Keratinocyte (primary cell): ENCODE measurements around the gene NYNRIN. TPM values are rescaled to one million over a fixed set of nuclear protein-coding genes. Genes with fewer than 3 reads are reported as not detected.

ENCODE experiments used
- DNase-seq: peaks from one replicate; pipeline ENCODE4 v3.0.0-alpha.2; 2011; ENCODE audit warnings: low read depth, missing footprints, low spot score
- FAIRE-seq: peaks from 2 replicates; lab custom pipeline; 2011; peaks lifted over from hg19 to GRCh38; lab: Jason Lieb, UNC
- H2AFZ ChIP-seq: 2 replicates; pipeline ENCODE4 v1.6.0; 2012; ENCODE audit warnings: low read length, control low read depth, inconsistent platforms; ENCODE audit not compliant: control insufficient read depth
- H3K27ac ChIP-seq: 2 replicates; pipeline ENCODE4 v1.5.1; 2011; ENCODE audit warnings: low read length; ENCODE audit not compliant: control insufficient read depth, insufficient read depth
- H3K27me3 ChIP-seq: 3 replicates; pipeline ENCODE4 v1.6.0; 2011; ENCODE audit warnings: low read length; ENCODE audit not compliant: control insufficient read depth, insufficient read depth; ENCODE audit errors: extremely low read depth
- H3K36me3 ChIP-seq, 2 experiments: 2 replicates in 1 of 2; 3 replicates in 1 of 2; pipeline ENCODE4 v1.5.1; 2011; ENCODE audit warnings: low read length in 2 of 2, mild to moderate bottlenecking in 1 of 2; ENCODE audit not compliant: control insufficient read depth in 2 of 2, insufficient read depth in 2 of 2; ENCODE audit errors: extremely low read depth in 1 of 2
- H3K4me1 ChIP-seq: 3 replicates; pipeline ENCODE4 v1.5.1; 2011; ENCODE audit warnings: low read length; ENCODE audit not compliant: control insufficient read depth, insufficient read depth; ENCODE audit errors: extremely low read depth
- H3K4me2 ChIP-seq: 3 replicates; pipeline ENCODE4 v1.6.0; 2011; ENCODE audit warnings: low read depth, low read length; ENCODE audit not compliant: control insufficient read depth, insufficient read depth; ENCODE audit errors: extremely low read depth
- H3K4me3 ChIP-seq, 3 experiments: fragments of 200-600 bp in 1 of 3; sonication (generic) in 1 of 3; 2 replicates in 2 of 3; 3 replicates in 1 of 3; pipeline ENCODE4 v1.5.1; 2011 to 2016; ENCODE audit warnings: low read length in 3 of 3, mild to moderate bottlenecking in 3 of 3, control low read depth in 2 of 3, inconsistent platforms in 1 of 3, low read depth in 1 of 3, mixed read lengths in 1 of 3, mixed run types in 1 of 3, moderate library complexity in 1 of 3; ENCODE audit not compliant: control insufficient read depth in 2 of 3, insufficient read depth in 2 of 3; ENCODE audit errors: extremely low read depth in 1 of 3
- H3K79me2 ChIP-seq: 2 replicates; pipeline ENCODE4 v1.6.0; 2012; ENCODE audit warnings: low read length; ENCODE audit not compliant: control insufficient read depth, insufficient read depth
- H3K9ac ChIP-seq: 3 replicates; pipeline ENCODE4 v1.6.0; 2011; ENCODE audit warnings: low read length; ENCODE audit not compliant: control insufficient read depth, insufficient read depth; ENCODE audit errors: extremely low read depth
- H3K9me1 ChIP-seq: 3 replicates; pipeline ENCODE4 v1.6.0; 2011; ENCODE audit warnings: low read length; ENCODE audit not compliant: control insufficient read depth, insufficient read depth; ENCODE audit errors: extremely low read depth
- H3K9me3 ChIP-seq: 2 replicates; pipeline ENCODE4 v1.5.1; 2012; ENCODE audit warnings: low read depth, low read length; ENCODE audit not compliant: control insufficient read depth
- H4K20me1 ChIP-seq: 3 replicates; pipeline ENCODE4 v1.6.0; 2011; ENCODE audit warnings: low read length; ENCODE audit not compliant: control insufficient read depth, insufficient read depth; ENCODE audit errors: extremely low read depth
- EZH2 ChIP-seq: IDR thresholded peaks from one replicate; pipeline ENCODE4 v1.6.1; 2012; ENCODE audit warnings: inconsistent platforms, mild to moderate bottlenecking, low read length, moderate library complexity
- dilution Hi-C: fragments of 300-500 bp; cut with MboI; formaldehyde crosslinking; loops from one replicate; pipeline ENCODE4 v1.7.0; 2020; ENCODE audit warnings: low sequenced_read_pairs; ENCODE audit not compliant: extremely low pct_ligation_motif_present
- polyA plus RNA-seq, 5 experiments: library from polyadenylated mRNA; depleted of rRNA in 3 of 5; stranded (reverse) in 3 of 5; stranded (forward) in 1 of 5; unstranded in 1 of 5; fragments of >200 nt; gene quantifications; 1 replicate in 1 of 5; 2 replicates in 3 of 5; 3 replicates in 1 of 5; pipeline versions ENCODE4 v1.2.1 to v1.2.3, GENCODE V29; 2011 to 2012; ENCODE audit warnings: missing spikeins in 2 of 5, low read depth in 1 of 5, low replicate concordance in 1 of 5
- TF ChIP-seq, protein P1 (sequence below), 3 experiments: IDR thresholded peaks in 1 of 3; conservative IDR thresholded peaks in 1 of 3; optimal IDR thresholded peaks in 1 of 3; 2 replicates in 2 of 3; 3 replicates in 1 of 3; pipeline versions ENCODE3 to v1.5.1; 2011; ENCODE audit warnings: low read length in 3 of 3, mild to moderate bottlenecking in 3 of 3, moderate library complexity in 2 of 3, control low read depth in 1 of 3, inconsistent platforms in 1 of 3; ENCODE audit not compliant: insufficient read depth in 2 of 3; ENCODE audit errors: extremely low read depth in 1 of 3

The NYNRIN gene
- polyA plus RNA-seq, 1 donor (not counting 4 experiments of a cell fraction or from before 2014, with no cell fraction given): 4.9 TPM

DNA sequence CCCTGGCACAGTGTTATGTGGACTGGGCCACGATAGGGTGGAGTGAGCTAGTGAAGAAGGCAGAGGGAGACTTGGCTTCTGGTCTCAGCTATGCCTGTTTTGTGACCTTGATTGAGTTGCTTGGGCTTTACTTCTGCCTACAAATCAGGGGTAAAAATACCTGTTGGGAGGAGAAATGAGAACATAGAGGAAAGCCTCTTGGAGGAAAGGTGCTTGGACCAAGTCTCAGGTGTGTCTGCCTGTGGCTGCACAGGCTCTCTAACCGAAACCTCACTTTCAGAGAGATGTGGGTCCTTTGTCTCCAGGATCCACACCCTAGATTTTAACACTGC is 38.9 kb downstream of the NYNRIN start:
- H3K4me1 ChIP-seq: peaks cover 10% of the 10 kb centered on the region
- H3K4me3 ChIP-seq: no peak overlapping the region
- dilution Hi-C loops: no loop called here
- H3K79me2 ChIP-seq: peaks cover 19% of the 10 kb centered on the region
- H3K9me1 ChIP-seq: no peaks in the 10 kb centered on the region
- no peak overlapping the region for H2AFZ ChIP-seq
- DNase-seq: no peak
- H3K4me2 ChIP-seq: no peak overlapping the region
- no peaks in the 10 kb centered on the region for H3K9me3 ChIP-seq
- no peaks in the 10 kb centered on the region for H3K27me3 ChIP-seq
- no peak overlapping the region for H3K27ac ChIP-seq
- TF ChIP-seq EZH2: no peak
- TF ChIP-seq, protein P1, sequence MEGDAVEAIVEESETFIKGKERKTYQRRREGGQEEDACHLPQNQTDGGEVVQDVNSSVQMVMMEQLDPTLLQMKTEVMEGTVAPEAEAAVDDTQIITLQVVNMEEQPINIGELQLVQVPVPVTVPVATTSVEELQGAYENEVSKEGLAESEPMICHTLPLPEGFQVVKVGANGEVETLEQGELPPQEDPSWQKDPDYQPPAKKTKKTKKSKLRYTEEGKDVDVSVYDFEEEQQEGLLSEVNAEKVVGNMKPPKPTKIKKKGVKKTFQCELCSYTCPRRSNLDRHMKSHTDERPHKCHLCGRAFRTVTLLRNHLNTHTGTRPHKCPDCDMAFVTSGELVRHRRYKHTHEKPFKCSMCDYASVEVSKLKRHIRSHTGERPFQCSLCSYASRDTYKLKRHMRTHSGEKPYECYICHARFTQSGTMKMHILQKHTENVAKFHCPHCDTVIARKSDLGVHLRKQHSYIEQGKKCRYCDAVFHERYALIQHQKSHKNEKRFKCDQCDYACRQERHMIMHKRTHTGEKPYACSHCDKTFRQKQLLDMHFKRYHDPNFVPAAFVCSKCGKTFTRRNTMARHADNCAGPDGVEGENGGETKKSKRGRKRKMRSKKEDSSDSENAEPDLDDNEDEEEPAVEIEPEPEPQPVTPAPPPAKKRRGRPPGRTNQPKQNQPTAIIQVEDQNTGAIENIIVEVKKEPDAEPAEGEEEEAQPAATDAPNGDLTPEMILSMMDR (optimal IDR thresholded peaks at IDR 0.05 in 1 of 3, IDR thresholded peaks at IDR 0.05 in 1 of 3, conservative IDR thresholded peaks at IDR 0.05 in 1 of 3; ENCODE audit: extremely low read depth in 1 of 3, insufficient read depth in 2 of 3, low read length in 3 of 3): no peak
- H3K36me3 ChIP-seq: peaks cover 46 to 69% of the 10 kb centered on the region in 2 experiments
- H4K20me1 ChIP-seq: no peaks in the 10 kb centered on the region
- no peak for FAIRE-seq
- no peak overlapping the region for H3K9ac ChIP-seq

DNA sequence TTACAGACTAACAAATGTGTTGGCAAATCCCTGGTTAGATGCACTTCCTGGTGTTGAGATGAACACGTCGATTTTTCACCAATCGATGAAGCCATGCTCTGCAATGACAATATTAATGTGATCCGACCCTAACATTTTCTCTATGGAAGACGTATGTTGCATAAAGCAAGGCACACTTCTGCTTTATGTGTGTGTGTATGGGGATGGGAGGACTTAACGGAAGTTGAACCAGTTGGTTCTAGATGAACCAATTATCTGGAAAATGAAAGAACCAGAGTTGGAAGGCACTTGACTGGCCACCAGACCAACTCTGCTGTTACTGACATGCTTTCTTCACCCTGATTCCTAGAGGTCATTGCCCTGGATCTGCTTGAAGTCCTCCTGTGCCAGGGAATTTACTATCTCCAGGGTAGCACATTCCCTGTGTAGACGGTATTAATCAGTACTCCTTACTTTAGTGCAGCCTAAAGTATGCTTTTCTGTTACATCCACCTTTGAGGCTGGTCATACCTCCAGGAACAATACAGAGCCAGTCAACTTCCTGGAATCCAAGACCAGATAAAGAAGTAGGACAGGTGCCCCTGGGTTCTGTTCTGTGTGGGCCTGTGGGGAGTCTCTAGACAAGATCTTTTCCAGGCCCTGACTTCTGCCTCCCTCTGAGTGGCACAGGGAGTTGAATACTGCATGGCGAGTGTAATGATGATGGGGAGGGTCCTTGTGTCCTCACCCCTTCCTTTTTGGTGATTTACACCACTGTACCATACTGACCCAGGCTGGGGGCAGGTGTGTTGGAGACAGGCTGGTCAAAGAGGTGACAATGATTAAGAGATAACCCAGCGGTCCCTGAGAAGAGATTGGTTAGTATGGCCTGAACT is 39.7 kb downstream of the NYNRIN start:
- Histone ChIP-seq H3K27ac (no peak overlapping the region), H3K4me3 (no peak overlapping the region), H3K9me1 (no peaks in the 10 kb centered on the region), H3K36me3 (peaks cover 42 to 65% of the 10 kb centered on the region in 2 experiments), H4K20me1 (no peaks in the 10 kb centered on the region), H2AFZ (no peak overlapping the region), H3K9me3 (no peaks in the 10 kb centered on the region), H3K27me3 (no peaks in the 10 kb centered on the region), H3K4me1 (peaks cover 9% of the 10 kb centered on the region), H3K9ac (no peak overlapping the region), H3K79me2 (peaks cover 19% of the 10 kb centered on the region), H3K4me2 (no peak overlapping the region)
- TF ChIP-seq EZH2: no peak
- TF ChIP-seq, protein P1 (optimal IDR thresholded peaks at IDR 0.05 in 1 of 3, IDR thresholded peaks at IDR 0.05 in 1 of 3, conservative IDR thresholded peaks at IDR 0.05 in 1 of 3; ENCODE audit: extremely low read depth in 1 of 3, insufficient read depth in 2 of 3, low read length in 3 of 3): no peak
- dilution Hi-C loops: no loop called here
- FAIRE-seq (no peak), DNase-seq (no peak)
